GM06990 (cell line): ENCODE results near the gene CST9.

ENCODE experiments used
- DNase-seq: peaks from one replicate; pipeline ENCODE4 v3.0.0-alpha.2; 2011; ENCODE audit not compliant: insufficient read length; ENCODE audit errors: extremely low read depth
- H3K27me3 ChIP-seq: replicated peaks from 2 replicates; pipeline ENCODE4 v1.6.0; 2011; ENCODE audit warnings: low read length; ENCODE audit not compliant: control insufficient read depth, insufficient read depth
- H3K36me3 ChIP-seq: 2 replicates; pipeline ENCODE4 v1.5.1; 2011; ENCODE audit warnings: low read length; ENCODE audit not compliant: control insufficient read depth, insufficient read depth
- H3K4me3 ChIP-seq: replicated peaks from 2 replicates; pipeline ENCODE4 v1.5.1; 2011; ENCODE audit warnings: low read depth, mild to moderate bottlenecking, control low read depth, low read length
- CTCF ChIP-seq: IDR thresholded peaks from 2 replicates; pipeline ENCODE4 v1.5.1; 2011; ENCODE audit warnings: low read length, control low read depth, mild to moderate bottlenecking, inconsistent platforms; ENCODE audit not compliant: insufficient read depth, poor library complexity, severe bottlenecking

Gene CST9

GRCh38 chr20:23605867-23606651 lies at the start of gene CST9:
Gene CST9, minus strand, starts transcription at chr20:23605917. Its CDS starts 53 bp downstream, at chr20:23605864.
- TF ChIP-seq CTCF = no peak
- no peak for DNase-seq
- H3K36me3 ChIP-seq = no peaks in the 10 kb centered on the region

GRCh38 chr20:23654717-23655116 lies 49.0 kb upstream of the CST9 start:
- Histone ChIP-seq H3K27me3 (no peaks in the 10 kb centered on the region), H3K4me3 (no peak overlapping the region), H3K36me3 (no peaks in the 10 kb centered on the region)
- no peak for DNase-seq
- TF ChIP-seq CTCF = no peak

More at GRCh38 chr20:23605867-23606651, at the start of gene CST9:
- Histone ChIP-seq H3K27me3 (no peaks in the 10 kb centered on the region; the same call in 1 of the 2 replicates), H3K4me3 (no peak within 1 kb of the TSS)

GRCh38 chr20:23654000-23654399 lies 48.3 kb upstream of the CST9 start:
- H3K36me3 ChIP-seq = no peaks in the 10 kb centered on the region
- H3K27me3 ChIP-seq = no peaks in the 10 kb centered on the region
- no peak for TF ChIP-seq CTCF
- no peak for DNase-seq
- H3K4me3 ChIP-seq = no peak overlapping the region

GRCh38 chr20:23653400-23653938 lies 47.8 kb upstream of the CST9 start:
- H3K4me3 ChIP-seq = no peak overlapping the region
- DNase-seq = no peak
- no peaks in the 10 kb centered on the region for H3K27me3 ChIP-seq
- no peaks in the 10 kb centered on the region for H3K36me3 ChIP-seq
- no peak for TF ChIP-seq CTCF

- no peaks in the 10 kb centered on the region for H3K27me3 ChIP-seq
- TF ChIP-seq CTCF = no peak
- no peak for DNase-seq
- H3K4me3 ChIP-seq = no peak overlapping the region
- H3K36me3 ChIP-seq = no peaks in the 10 kb centered on the region
Measured at GRCh38 chr20:23652926-23653325, 47.2 kb upstream of the CST9 start.
